ENCODE data around the gene GNAI3.

- TF ChIP-seq CTCF (IDR thresholded peaks at IDR 0.05) (no peak), ZFP36 (IDR thresholded peaks at IDR 0.05; ENCODE audit: borderline replicate concordance, partially characterized antibody) (no peak), SMC3 (IDR thresholded peaks at IDR 0.05) (no peak), HEYL (CRISPR knock-in tag; IDR thresholded peaks at IDR 0.05) (no peak), EHMT2 (IDR thresholded peaks at IDR 0.05; ENCODE audit: low read depth) (no peak), HOXA7 (CRISPR knock-in tag; IDR thresholded peaks at IDR 0.05) (no peak), RFX5 (IDR thresholded peaks at IDR 0.05) (no peak), EP300 (IDR thresholded peaks at IDR 0.05) (no peak), GATA3 (IDR thresholded peaks at IDR 0.05; ENCODE audit: borderline replicate concordance) (no peak), REST (IDR thresholded peaks at IDR 0.05) (no peak)
Observed at GRCh38 chr1:109619576-109620400, 71.4 kb downstream of the GNAI3 start, which contains the start of the genes AMPD2 and GNAT2.

Data from A549 (cell line).